ENCODE results near the gene CMTM3. TPM values are rescaled to one million over a fixed set of nuclear protein-coding genes. Genes with fewer than 3 reads are reported as not detected.
"Not testable (repeated sequence)": the region's sequence is repeated elsewhere in the genome, so short reads cannot be mapped to it uniquely, and the experiment has no call there.

Gene CMTM3
- 10 to 100 TPM; 53.7 to 59.7 TPM for total RNA-seq

DNA sequence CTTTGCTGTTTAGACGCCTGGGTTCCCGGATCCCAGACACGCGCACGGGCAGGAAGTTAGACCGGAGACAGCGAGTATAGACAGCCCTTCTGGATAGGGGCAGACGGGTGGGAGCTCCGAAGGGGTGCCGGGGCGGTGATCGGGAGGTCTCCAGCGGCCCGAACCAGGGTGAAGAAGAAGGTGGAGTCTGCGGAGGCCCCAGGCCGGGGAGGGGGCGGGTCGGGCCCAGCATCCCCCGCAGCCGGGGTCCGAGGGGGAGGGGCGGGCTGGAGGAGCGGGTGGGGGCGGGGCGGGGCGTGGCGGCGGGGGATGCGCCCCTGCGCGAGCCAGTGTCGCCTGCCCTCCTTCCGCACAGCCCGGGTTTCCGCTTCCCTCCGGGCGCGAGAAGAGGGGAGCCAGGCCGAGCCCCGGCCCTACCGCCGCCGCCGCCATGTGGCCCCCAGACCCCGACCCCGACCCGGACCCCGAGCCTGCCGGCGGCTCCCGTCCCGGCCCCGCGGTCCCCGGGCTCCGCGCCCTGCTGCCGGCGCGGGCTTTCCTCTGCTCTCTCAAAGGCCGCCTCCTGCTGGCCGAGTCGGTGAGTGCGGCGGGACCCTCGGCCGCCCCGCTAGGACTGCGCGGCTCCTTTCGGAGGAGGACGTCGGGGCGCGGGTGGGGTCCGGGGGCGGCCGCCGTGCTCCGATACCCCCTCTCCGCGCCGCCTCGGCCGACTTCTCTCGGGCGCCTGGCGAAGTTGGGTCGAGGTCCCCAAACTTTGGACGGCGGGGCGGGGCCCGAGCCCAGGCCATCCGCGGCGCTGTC is at the start of gene CMTM3:
Gene CMTM3 (plus strand): TSS at position 329 of the 801 bp plus-strand sequence. CDS start 102 bp downstream, at position 431.
- CTCF ChIA-PET, result interaction anchor here (0.6 to 3.3 kb wide), 11 partner anchors 9 to 329 kb away, joined by 3 to 16 read pairs (median 4); partner anchors contain the start of genes CKLF and CMTM2
- Mint-ChIP-seq H3K4me1 (peaks cover 39% of the 10 kb centered on the region), H3K4me3 (peak within 1 kb of the TSS; percentile 81), H3K27ac (peak within 1 kb of the TSS; percentile 95), H3K27me3 (no peaks in the 10 kb centered on the region), H3K36me3 (ENCODE audit: low read depth) (peaks cover 22% of the 10 kb centered on the region), H3K9me3 (ENCODE audit: low read depth) (peaks cover 6% of the 10 kb centered on the region)
- POLR2A ChIA-PET, result no interaction called here
- ATAC-seq, result peak; percentile 55
- DNase-seq, result peak; percentile 86
- intact Hi-C loops (cut with DNase I, micrococcal nuclease), result loop anchor here (1.0 to 5.0 kb wide), 15 partner anchors 14 to 323 kb away; partner anchors contain the start of genes CKLF (in 2 of the 2), CMTM4 (in 1 of the 2), DYNC1LI2 (in 1 of the 2) and RRAD (in 1 of the 2)

DNA sequence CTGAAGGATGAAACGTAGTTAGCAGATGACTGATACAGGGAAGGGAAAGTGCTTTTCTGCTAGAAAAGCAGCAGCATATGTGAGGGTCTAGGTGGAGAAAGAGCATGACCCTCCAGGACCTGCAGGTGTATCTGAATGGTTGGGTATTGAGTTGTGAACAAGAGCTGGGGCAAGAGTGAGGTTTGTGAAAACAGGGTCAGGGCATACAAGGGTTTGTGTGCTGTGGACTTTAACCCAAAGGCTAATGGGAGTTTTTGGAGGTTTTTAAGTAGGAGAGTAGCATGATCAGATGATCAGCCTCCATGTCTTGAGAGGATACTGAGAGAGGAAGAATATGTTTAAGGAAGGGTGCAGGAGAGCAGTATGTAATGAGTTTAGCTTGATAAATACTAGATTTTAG is 44.4 kb upstream of the CMTM3 start:
- ChIA-PET CTCF (interaction anchor here (0.6 to 1.1 kb wide), 3 partner anchors 17 to 47 kb away, joined by 3 read pairs; no protein-coding TSS in a partner anchor), POLR2A (no interaction called here)
- no peaks in the 10 kb centered on the region for H3K27me3 Mint-ChIP-seq
- H3K27ac Mint-ChIP-seq, result peak overlapping the region; percentile 12
- H3K4me1 Mint-ChIP-seq, result peaks cover 76% of the 10 kb centered on the region
- no peak overlapping the region for H3K4me3 Mint-ChIP-seq
- no peak for DNase-seq
- ATAC-seq, result no peak
- no peaks in the 10 kb centered on the region for H3K9me3 Mint-ChIP-seq (ENCODE audit: low read depth)
- intact Hi-C loops (cut with DNase I, micrococcal nuclease), result no loop called here
- peaks cover 48% of the 10 kb centered on the region for H3K36me3 Mint-ChIP-seq (ENCODE audit: low read depth)

DNA sequence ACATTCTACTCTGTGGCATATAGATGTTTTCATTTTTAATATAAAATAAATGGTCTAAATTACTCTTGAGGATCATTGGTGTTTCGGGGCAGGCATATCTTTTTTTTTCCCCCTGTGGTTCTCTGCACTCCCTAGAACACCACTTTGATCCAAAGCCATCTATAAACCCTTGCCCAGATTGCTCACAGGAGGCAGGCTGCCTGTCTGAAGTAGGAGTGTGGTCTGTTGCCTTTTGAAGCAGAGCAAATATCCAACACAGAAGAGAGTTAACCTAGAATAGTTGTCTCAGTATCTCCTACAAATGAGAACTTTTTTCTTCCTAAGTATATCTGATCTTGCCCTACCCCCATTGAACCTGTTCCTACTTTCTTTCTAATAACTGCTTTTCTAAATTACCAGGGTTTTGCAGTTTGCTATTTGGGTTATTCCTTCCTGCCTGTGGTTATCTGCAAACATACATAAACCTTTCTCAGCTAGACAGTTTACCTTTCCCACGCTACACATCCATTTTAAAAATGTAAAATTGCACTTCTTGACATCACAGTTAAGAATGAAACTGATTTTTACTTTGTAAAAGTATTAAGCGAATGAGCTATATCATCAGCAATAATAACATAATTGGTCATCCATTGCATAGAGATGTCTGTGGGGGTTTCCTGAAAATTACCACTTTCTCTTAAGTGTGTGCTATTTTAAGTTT is 43.0 kb upstream of the CMTM3 start:
- intact Hi-C loops (cut with DNase I, micrococcal nuclease), result loop anchor here in 1 of 2 experiments (2.0 kb wide), 1 partner anchor 29 kb away; no protein-coding TSS in a partner anchor
- no peak for DNase-seq
- CTCF ChIA-PET, result interaction anchor here (0.6 to 3.6 kb wide), 6 partner anchors 9 to 180 kb away, joined by 3 to 41 read pairs (median 9); partner anchors contain the start of genes CKLF and TK2
- peaks cover 44% of the 10 kb centered on the region for H3K36me3 Mint-ChIP-seq (ENCODE audit: low read depth)
- no peak overlapping the region for H3K27ac Mint-ChIP-seq
- POLR2A ChIA-PET, result no interaction called here
- no peaks in the 10 kb centered on the region for H3K27me3 Mint-ChIP-seq
- no peak overlapping the region for H3K4me3 Mint-ChIP-seq
- no peak for ATAC-seq
- peaks cover 65% of the 10 kb centered on the region for H3K4me1 Mint-ChIP-seq
- H3K9me3 Mint-ChIP-seq (ENCODE audit: low read depth), result no peaks in the 10 kb centered on the region

DNA sequence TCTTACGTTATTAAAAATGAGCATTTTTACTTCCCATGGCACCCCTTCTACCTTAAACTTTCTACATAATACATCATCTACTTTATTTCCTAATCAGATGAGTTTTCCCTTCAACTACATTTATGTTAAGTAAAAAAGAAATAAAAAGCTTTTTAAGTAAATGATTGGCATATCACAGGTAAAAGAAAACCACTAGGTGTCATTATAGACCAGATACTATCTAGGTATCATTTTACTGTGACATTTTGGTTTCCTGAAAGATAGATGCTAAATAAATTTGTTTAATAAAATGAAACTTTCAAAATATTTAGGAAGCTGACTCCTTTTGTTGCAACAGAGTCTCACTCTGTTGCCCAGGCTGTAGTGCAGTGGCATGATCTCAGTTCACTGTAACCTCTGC is 42.1 kb upstream of the CMTM3 start:
- POLR2A ChIA-PET, result no interaction called here
- H3K4me3 Mint-ChIP-seq, result no peak overlapping the region
- CTCF ChIA-PET, result interaction anchor here (0.6 to 3.6 kb wide), 11 partner anchors 10 to 179 kb away, joined by 3 to 41 read pairs (median 5); partner anchors contain the start of genes CKLF and TK2

GRCh38 chr16:66562986-66563385 is 41.5 kb upstream of the CMTM3 start:
- no peak overlapping the region for H3K4me3 Mint-ChIP-seq
- H3K4me1 Mint-ChIP-seq, result peaks cover 68% of the 10 kb centered on the region
- H3K27ac Mint-ChIP-seq, result peak overlapping the region; percentile 75
- intact Hi-C loops (cut with DNase I, micrococcal nuclease), result loop anchor here (1.0 to 2.0 kb wide), 3 partner anchors 28 to 46 kb away; partner anchors contain the start of gene CMTM3 (in 1 of the 2)
- ChIA-PET POLR2A (interaction anchor here (1.4 to 2.6 kb wide), 4 partner anchors 9 to 41 kb away, joined by 3 to 15 read pairs (median 6); partner anchors contain the start of gene CKLF), CTCF (interaction anchor here (1.0 to 3.6 kb wide), 17 partner anchors 11 to 310 kb away, joined by 3 to 41 read pairs (median 6); partner anchors contain the start of genes CKLF, CMTM3 and TK2)
- no peaks in the 10 kb centered on the region for H3K9me3 Mint-ChIP-seq (ENCODE audit: low read depth)
- H3K36me3 Mint-ChIP-seq (ENCODE audit: low read depth), result peaks cover 55% of the 10 kb centered on the region
- no peaks in the 10 kb centered on the region for H3K27me3 Mint-ChIP-seq
- ATAC-seq, result no peak
- DNase-seq, result no peak

More for the DNA sequence above, 42.1 kb upstream of the CMTM3 start:
- Mint-ChIP-seq H3K27ac (no peak overlapping the region), H3K36me3 (ENCODE audit: low read depth) (peaks cover 52% of the 10 kb centered on the region), H3K9me3 (ENCODE audit: low read depth) (no peaks in the 10 kb centered on the region), H3K4me1 (peaks cover 65% of the 10 kb centered on the region), H3K27me3 (no peaks in the 10 kb centered on the region)
- ATAC-seq (no peak), DNase-seq (no peak)
- intact Hi-C loops (cut with DNase I, micrococcal nuclease), result loop anchor here in 1 of 2 experiments (2.0 kb wide), 1 partner anchor 28 kb away; no protein-coding TSS in a partner anchor

- Mint-ChIP-seq H3K9me3 (ENCODE audit: low read depth) (no peaks in the 10 kb centered on the region), H3K4me1 (peaks cover 64% of the 10 kb centered on the region), H3K27ac (peak overlapping the region; percentile 75), H3K27me3 (no peaks in the 10 kb centered on the region), H3K36me3 (ENCODE audit: low read depth) (peaks cover 51% of the 10 kb centered on the region), H3K4me3 (no peak overlapping the region)
- intact Hi-C loops (cut with DNase I, micrococcal nuclease), result loop anchor here (1.0 to 2.0 kb wide), 6 partner anchors 11 to 46 kb away; partner anchors contain the start of genes CMTM3 (in 2 of the 2) and CKLF (in 1 of the 2)
- DNase-seq, result peak; percentile 41
- ChIA-PET POLR2A (interaction anchor here (1.0 to 2.6 kb wide), 7 partner anchors 10 to 41 kb away, joined by 3 to 15 read pairs (median 4); partner anchors contain the start of gene CKLF), CTCF (interaction anchor here (0.6 to 3.6 kb wide), 25 partner anchors 10 to 309 kb away, joined by 3 to 41 read pairs (median 5); partner anchors contain the start of genes CKLF, CMTM2, CMTM3 and NAE1)
- ATAC-seq, result peak; percentile 92
Observed at GRCh38 chr16:66563574-66564334, 40.8 kb upstream of the CMTM3 start.

GRCh38 chr16:66566051-66566901 is 38.2 kb upstream of the CMTM3 start, which contains the start of gene CMTM1:
Gene CMTM1 (plus strand): TSS chr16:66566439. CDS start chr16:66566514, 75 bp downstream.
- H3K4me3 Mint-ChIP-seq, result no peak within 1 kb of the TSS
- CTCF ChIA-PET, result interaction anchor here (1.3 to 3.6 kb wide), 2 partner anchors 24 to 38 kb away, joined by 4 to 20 read pairs; partner anchors contain the start of gene CMTM3
- peaks cover 44% of the 10 kb centered on the region for H3K4me1 Mint-ChIP-seq
- intact Hi-C loops (cut with DNase I, micrococcal nuclease), result no loop called here
- ATAC-seq (no peak), DNase-seq (no peak)
- peaks cover 40% of the 10 kb centered on the region for H3K36me3 Mint-ChIP-seq (ENCODE audit: low read depth)
- H3K27me3 Mint-ChIP-seq, result no peaks in the 10 kb centered on the region
- no peaks in the 10 kb centered on the region for H3K9me3 Mint-ChIP-seq (ENCODE audit: low read depth)
- POLR2A ChIA-PET, result interaction anchor here (0.5 kb wide), 1 partner anchor 92 kb away, joined by 7 read pairs; no protein-coding TSS in a partner anchor
- peak within 1 kb of the TSS; percentile 24 for H3K27ac Mint-ChIP-seq

DNA sequence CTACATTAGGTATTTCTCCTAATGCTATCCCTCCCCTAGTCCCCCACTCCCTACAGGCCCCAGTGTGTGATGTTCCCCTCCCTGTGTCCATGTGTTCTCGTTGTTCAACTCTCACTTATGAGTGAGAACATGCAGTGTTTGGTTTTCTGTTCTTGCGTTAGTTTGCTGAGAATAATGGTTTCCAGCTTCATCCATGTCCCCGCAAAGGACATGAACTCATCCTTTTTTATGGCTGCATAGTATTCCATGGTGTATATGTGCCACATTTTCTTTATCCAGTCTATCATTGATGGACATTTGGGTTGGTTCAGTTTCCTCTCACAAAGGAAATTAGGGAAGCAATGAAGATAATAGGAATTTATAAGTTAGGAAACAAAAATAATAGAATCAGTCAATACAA is 37.2 kb upstream of the CMTM3 start:
- CTCF ChIA-PET; intact Hi-C loops (cut with DNase I, micrococcal nuclease); H3K27ac Mint-ChIP-seq; H3K4me3 Mint-ChIP-seq; POLR2A ChIA-PET; DNase-seq; ATAC-seq; H3K9me3 Mint-ChIP-seq (ENCODE audit: low read depth); H3K27me3 Mint-ChIP-seq: not testable (repeated sequence)
- peaks cover 35% of the 10 kb centered on the region for H3K36me3 Mint-ChIP-seq (ENCODE audit: low read depth)
- H3K4me1 Mint-ChIP-seq, result peaks cover 36% of the 10 kb centered on the region

DNA sequence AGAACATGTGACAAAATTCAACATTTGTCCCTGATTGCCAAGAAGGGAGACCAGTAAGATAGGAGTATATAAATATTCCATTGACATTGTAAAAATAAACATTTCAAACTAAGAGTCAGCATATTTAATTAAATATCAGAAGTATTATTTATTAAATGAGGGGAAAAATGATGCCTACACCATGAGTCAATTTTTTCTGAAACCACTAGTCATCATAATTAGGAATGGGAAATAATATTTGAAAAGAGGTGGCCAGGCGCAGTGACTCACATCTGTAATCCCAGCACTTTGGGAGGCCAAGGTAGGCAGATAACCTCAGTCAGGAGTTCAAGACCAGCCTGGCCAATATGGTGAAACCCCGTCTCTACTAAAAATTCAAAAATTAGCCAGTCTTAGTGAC is 36.1 kb upstream of the CMTM3 start:
- Mint-ChIP-seq H3K27ac (no peak overlapping the region), H3K4me3 (no peak overlapping the region), H3K27me3 (no peaks in the 10 kb centered on the region), H3K36me3 (ENCODE audit: low read depth) (peaks cover 30% of the 10 kb centered on the region), H3K9me3 (ENCODE audit: low read depth) (no peaks in the 10 kb centered on the region), H3K4me1 (peaks cover 27% of the 10 kb centered on the region)
- ATAC-seq, result no peak
- intact Hi-C loops (cut with DNase I, micrococcal nuclease), result no loop called here
- ChIA-PET POLR2A (no interaction called here), CTCF (interaction anchor here (1.4 kb wide), 1 partner anchor 15 kb away, joined by 4 read pairs; no protein-coding TSS in a partner anchor)
- DNase-seq, result no peak

All from activated CD4-positive, alpha-beta T cell treated with anti-CD3 and anti-CD28 coated beads for 36 hours (primary cell).